IMR-90 (cell line): ENCODE results near the gene EXOC6B. TPM values are rescaled to one million over a fixed set of nuclear protein-coding genes. Genes with fewer than 3 reads are reported as not detected.
A peak's percentile ranks its signal among the peaks of the same experiment; 100 is the strongest.

Experiments
- ATAC-seq: fragments of 200-7000 bp; cut with Tn5 transposase; 2 replicates; pipeline ENCODE4 v1.9.1; 2020; ENCODE audit warnings: low read depth, mild to moderate bottlenecking, moderate library complexity
- BruUV-seq: library from RNA; stranded (reverse); fragments of 400-500 nt; replicated peaks from 2 replicates; lab custom pipeline; 2021; lab: Mats Ljungman, UMichigan
- CTCF ChIA-PET: fragments of 300-600 bp; formaldehyde crosslinking; extraction: SDS; loops from one replicate; lab custom pipeline; 2021; ENCODE audit warnings: antibody characterized with exemption; lab: Yijun Ruan, JAX
- POLR2A ChIA-PET: fragments of 300-600 bp; sonication (Branson Sonifier 250); formaldehyde crosslinking; loops from one replicate; lab custom pipeline; 2022; ENCODE audit warnings: antibody characterized with exemption; ENCODE audit not compliant: unreplicated experiment; lab: Charles Lee
- DNase-seq: peaks from one replicate; pipeline ENCODE4 v3.0.0; 2013
- H2AFZ ChIP-seq: replicated peaks from 2 replicates; pipeline ENCODE3; 2013; ENCODE audit warnings: low read length, mild to moderate bottlenecking; ENCODE audit not compliant: poor library complexity
- H2AK5ac ChIP-seq: 2 replicates; pipeline ENCODE4 v1.6.1; 2013; ENCODE audit warnings: low read depth, low read length, inconsistent platforms
- H2AK9ac ChIP-seq: replicated peaks from 2 replicates; pipeline ENCODE3; 2013; ENCODE audit warnings: mild to moderate bottlenecking, low read depth, low read length, moderate library complexity; ENCODE audit not compliant: poor library complexity
- H2BK120ac ChIP-seq: 2 replicates; pipeline ENCODE4 v1.6.1; 2013; ENCODE audit warnings: low read depth, low read length, inconsistent platforms
- H2BK15ac ChIP-seq: 3 replicates; pipeline ENCODE4 v1.6.1; 2013; ENCODE audit warnings: low read depth, low read length, inconsistent platforms
- H2BK20ac ChIP-seq: 2 replicates; pipeline ENCODE4 v1.6.1; 2013; ENCODE audit warnings: low read depth, mild to moderate bottlenecking, inconsistent platforms, low read length, moderate library complexity
- H2BK5ac ChIP-seq: 2 replicates; pipeline ENCODE4 v1.6.1; 2013; ENCODE audit warnings: mild to moderate bottlenecking, low read depth, low read length, inconsistent platforms; ENCODE audit not compliant: poor library complexity, severe bottlenecking
- H3K14ac ChIP-seq: replicated peaks from 2 replicates; pipeline ENCODE4 v1.6.1; 2013; ENCODE audit warnings: low read depth, low read length, inconsistent platforms
- H3K18ac ChIP-seq: 2 replicates; pipeline ENCODE4 v1.6.1; 2013; ENCODE audit warnings: low read depth, low read length, control low read depth
- H3K23ac ChIP-seq: 2 replicates; pipeline ENCODE4 v1.6.1; 2013; ENCODE audit warnings: low read depth, low read length, inconsistent platforms
- H3K27ac ChIP-seq: 2 replicates; pipeline ENCODE4 v1.5.1; 2013; ENCODE audit warnings: mild to moderate bottlenecking, control low read depth, low read length; ENCODE audit not compliant: insufficient read depth
- H3K27me3 ChIP-seq: 2 replicates; pipeline ENCODE4 v1.6.1; 2013; ENCODE audit warnings: low read length; ENCODE audit not compliant: control insufficient read depth, insufficient read depth
- H3K36me3 ChIP-seq: 2 replicates; pipeline ENCODE4 v1.6.1; 2013; ENCODE audit warnings: low read length, mixed read lengths; ENCODE audit not compliant: control insufficient read depth, insufficient read depth
- H3K4ac ChIP-seq: 2 replicates; pipeline ENCODE4 v1.6.1; 2013; ENCODE audit warnings: low read depth, low read length, inconsistent platforms
- H3K4me1 ChIP-seq: 2 replicates; pipeline ENCODE4 v1.6.1; 2013; ENCODE audit warnings: low read length, mixed read lengths; ENCODE audit not compliant: control insufficient read depth, insufficient read depth
- H3K4me2 ChIP-seq: 2 replicates; pipeline ENCODE4 v1.6.1; 2013; ENCODE audit warnings: low read depth, mild to moderate bottlenecking, control low read depth, low read length, moderate library complexity
- H3K4me3 ChIP-seq: 2 replicates; pipeline ENCODE4 v1.5.1; 2013; ENCODE audit warnings: low read depth, mild to moderate bottlenecking, control low read depth, low read length, moderate library complexity; ENCODE audit not compliant: insufficient read depth
- H3K56ac ChIP-seq: 2 replicates; pipeline ENCODE4 v1.6.1; 2013; ENCODE audit warnings: low read length, inconsistent platforms; ENCODE audit not compliant: insufficient read depth; ENCODE audit errors: extremely low read depth
- H3K79me1 ChIP-seq, 2 experiments: 2 replicates each; pipeline ENCODE4 v1.6.1; 2013; ENCODE audit warnings: low read length in 2 of 2, inconsistent platforms in 1 of 2, low read depth in 1 of 2
- H3K9ac ChIP-seq: 2 replicates; pipeline ENCODE4 v1.6.1; 2013; ENCODE audit warnings: low read depth, low read length, control low read depth
- H3K9me1 ChIP-seq: 2 replicates; pipeline ENCODE4 v1.6.1; 2013; ENCODE audit warnings: low read length, inconsistent platforms; ENCODE audit not compliant: insufficient read depth
- H3K9me3 ChIP-seq: 2 replicates; pipeline ENCODE4 v1.6.1; 2013; ENCODE audit warnings: low read length; ENCODE audit not compliant: control insufficient read depth, insufficient read depth
- H4K20me1 ChIP-seq: 2 replicates; pipeline ENCODE4 v1.6.1; 2013; ENCODE audit warnings: low read length, inconsistent platforms; ENCODE audit not compliant: insufficient read depth
- H4K5ac ChIP-seq: 2 replicates; pipeline ENCODE4 v1.6.1; 2013; ENCODE audit warnings: mild to moderate bottlenecking, low read depth, low read length, control low read depth
- H4K8ac ChIP-seq, 2 experiments: 2 replicates each; pipeline ENCODE4 v1.6.1; 2013; ENCODE audit warnings: low read depth in 2 of 2, low read length in 2 of 2, control low read depth in 1 of 2, inconsistent platforms in 1 of 2
- H4K91ac ChIP-seq: 2 replicates; pipeline ENCODE4 v1.6.1; 2013; ENCODE audit warnings: low read depth, low read length, inconsistent platforms; ENCODE audit not compliant: insufficient read depth
- CHD1 ChIP-seq: IDR thresholded peaks from 2 replicates; pipeline ENCODE4 v1.6.1; 2012; ENCODE audit warnings: low read depth, low read length, improper control_type of control experiment
- MXI1 ChIP-seq: IDR thresholded peaks from 2 replicates; pipeline ENCODE4 v1.6.1; 2012; ENCODE audit warnings: low read depth, mild to moderate bottlenecking, low read length, moderate library complexity, borderline replicate concordance
- NFE2L2 ChIP-seq: fragments of 150-350 bp; IDR thresholded peaks from 2 replicates; pipeline ENCODE4 v1.6.1; 2016; ENCODE audit warnings: low read depth, mild to moderate bottlenecking, low read length
- RCOR1 ChIP-seq: IDR thresholded peaks from 2 replicates; pipeline ENCODE4 v1.6.1; 2012; ENCODE audit warnings: mild to moderate bottlenecking, low read length, improper control_type of control experiment; ENCODE audit not compliant: insufficient replicate concordance
- RFX5 ChIP-seq: IDR thresholded peaks from 2 replicates; pipeline ENCODE4 v1.8.0; 2012; ENCODE audit warnings: low read depth, mild to moderate bottlenecking, low read length, moderate library complexity
- SMC3 ChIP-seq: fragments of 150-350 bp; IDR thresholded peaks from 2 replicates; pipeline ENCODE4 v1.6.1; 2016; ENCODE audit warnings: low read depth, mild to moderate bottlenecking, antibody characterized with exemption, low read length, moderate library complexity
- WGBS, 2 experiments: methylation state at CpG; one replicate each; pipeline versions ENCODE4 v1.1.5 to v1.1.7; 2013; ENCODE audit warnings: missing lambda C conversion rate in 2 of 2; ENCODE audit not compliant: insufficient read length in 1 of 2; ENCODE audit errors: extremely low coverage in 2 of 2; 5-methylcytosine and 5-hydroxymethylcytosine counted together
- dilution Hi-C: fragments of 300-500 bp; cut with HindIII; formaldehyde crosslinking; loops from one replicate; pipeline ENCODE4 v1.14.3; 2018; ENCODE audit warnings: low sequenced_read_pairs; ENCODE audit not compliant: unreplicated experiment
- in situ Hi-C: fragments of 300-500 bp; cut with MboI; formaldehyde crosslinking; loops from 3 replicates; pipeline ENCODE4 v1.14.3; 2019; ENCODE audit warnings: low sequenced_read_pairs, inconsistent platforms, mixed read lengths
- intact Hi-C: fragments of 100-400 bp; cut with micrococcal nuclease; formaldehyde crosslinking; loops from 2 replicates; pipeline ENCODE4 v1.10.0; 2022
- polyA plus RNA-seq, 3 experiments: library from polyadenylated mRNA; depleted of rRNA; stranded (reverse); fragments of >200 nt; gene quantifications; 2 replicates each; pipeline ENCODE4 v1.2.3, GENCODE V29; 2012; ENCODE audit warnings: low replicate concordance in 1 of 3
- total RNA-seq: library from RNA; depleted of rRNA; stranded (reverse); fragments of >200 nt; gene quantifications from 2 replicates; pipeline ENCODE4 v1.2.3, GENCODE V29; 2012
- TF ChIP-seq, protein P1 (sequence below): fragments of 150-350 bp; IDR thresholded peaks from 2 replicates; pipeline ENCODE4 v1.6.1; 2017; ENCODE audit warnings: mild to moderate bottlenecking, antibody characterized with exemption, low read length, low read depth

Gene EXOC6B
- total and polyA plus RNA-seq, 2 of the 4 experiments (the other 2 are of a cell fraction), result 10.2 to 29.4 TPM

GRCh38 chr2:72427022-72427861 lies 398.6 kb downstream of the EXOC6B start:
- dilution Hi-C loops, result no loop called here
- Histone ChIP-seq H3K4me2 (no peak overlapping the region), H4K5ac (no peak overlapping the region), H2BK20ac (no peak overlapping the region), H3K9me3 (no peaks in the 10 kb centered on the region), H4K8ac (no peak overlapping the region), H3K27me3 (no peaks in the 10 kb centered on the region), H2AK9ac (peak overlapping the region; percentile 9), H3K79me1 (no peaks in the 10 kb centered on the region), H3K18ac (no peak overlapping the region), H2BK15ac (no peak overlapping the region), H2BK5ac (no peak overlapping the region), H4K91ac (no peak overlapping the region), H3K4ac (no peak overlapping the region), H2AFZ (no peak overlapping the region), H3K9me1 (no peaks in the 10 kb centered on the region), H4K20me1 (no peaks in the 10 kb centered on the region), H3K14ac (no peak overlapping the region), H2AK5ac (no peak overlapping the region), H3K23ac (no peak overlapping the region), H2BK120ac (no peak overlapping the region), H3K36me3 (no peaks in the 10 kb centered on the region), H3K9ac (no peak overlapping the region), H3K56ac (no peak overlapping the region), H3K4me1 (no peaks in the 10 kb centered on the region), H3K4me3 (no peak overlapping the region), H3K27ac (no peak overlapping the region)
- 97% methylated on average over 7 of the region's 15 CpGs; no CpG with 5 or more reads in 1 of the 2 experiments for WGBS, 2 experiments
- no TSS peak for BruUV-seq
- intact Hi-C loops, result no loop called here
- ChIA-PET POLR2A (interaction anchor here (0.6 kb wide), 1 partner anchor 12 kb away, joined by 5 read pairs; no protein-coding TSS in a partner anchor), CTCF (no interaction called here)
- in situ Hi-C loops, result no loop called here
- TF ChIP-seq MXI1, result no peak
- TF ChIP-seq NFE2L2, result no peak
- TF ChIP-seq, protein P1, sequence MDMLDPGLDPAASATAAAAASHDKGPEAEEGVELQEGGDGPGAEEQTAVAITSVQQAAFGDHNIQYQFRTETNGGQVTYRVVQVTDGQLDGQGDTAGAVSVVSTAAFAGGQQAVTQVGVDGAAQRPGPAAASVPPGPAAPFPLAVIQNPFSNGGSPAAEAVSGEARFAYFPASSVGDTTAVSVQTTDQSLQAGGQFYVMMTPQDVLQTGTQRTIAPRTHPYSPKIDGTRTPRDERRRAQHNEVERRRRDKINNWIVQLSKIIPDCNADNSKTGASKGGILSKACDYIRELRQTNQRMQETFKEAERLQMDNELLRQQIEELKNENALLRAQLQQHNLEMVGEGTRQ, result no peak
- TF ChIP-seq CHD1, result no peak
- no peak for TF ChIP-seq RFX5
- no peak for TF ChIP-seq RCOR1
- no peak for TF ChIP-seq SMC3
- DNase-seq, result no peak
- no peak for ATAC-seq
